ENCODE measurements around the gene ZSCAN31. TPM values are rescaled to one million over a fixed set of nuclear protein-coding genes. Genes with fewer than 3 reads are reported as not detected.

The ZSCAN31 gene
- total RNA-seq, 4 donors from 2014 or later: 9.0 to 28.3 (median 17.0) TPM

DNA sequence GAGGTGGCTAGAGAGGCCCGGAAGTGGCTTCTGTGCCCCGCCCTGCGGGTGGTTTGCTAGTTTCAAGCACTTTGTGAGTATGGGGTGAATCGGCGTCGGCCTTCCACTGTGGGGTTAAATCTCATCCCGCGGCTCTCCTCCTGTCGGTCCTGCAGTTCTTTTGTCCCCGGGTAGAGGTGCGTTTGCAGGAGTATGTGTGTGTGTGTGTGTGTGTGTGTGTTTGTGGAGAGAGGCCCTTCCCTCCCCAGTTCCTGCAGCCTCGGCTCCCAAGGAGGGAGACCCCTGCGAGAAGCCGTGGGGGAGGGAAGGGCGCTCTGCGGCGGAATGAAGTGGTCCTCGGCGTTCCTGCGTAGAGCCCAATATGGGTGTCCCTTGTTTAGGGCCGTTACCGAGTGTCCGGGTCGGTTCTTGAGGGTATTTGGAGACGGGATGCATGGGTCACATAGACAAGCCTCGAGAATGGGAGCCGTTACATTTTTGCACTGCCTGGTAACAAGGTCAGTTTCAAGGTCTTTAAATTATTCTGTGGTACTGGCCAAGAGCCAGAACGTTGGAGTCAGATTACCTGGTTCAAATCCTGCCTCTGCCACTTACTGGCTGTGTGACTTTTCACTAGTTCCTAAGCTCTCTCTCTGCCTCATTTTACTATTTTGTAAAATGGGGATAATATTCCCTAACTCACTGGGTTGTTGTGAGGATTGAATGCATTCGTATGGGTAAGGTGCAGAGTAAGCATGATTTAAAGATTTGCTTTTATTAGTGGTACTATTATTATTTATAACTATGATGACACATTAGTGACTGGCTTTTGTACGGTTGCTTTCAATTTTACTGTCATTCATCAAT lies 14.2 kb upstream of the ZSCAN31 start, which contains the start of gene ZKSCAN3:
Gene ZKSCAN3 (plus strand): TSS at position 56 of the 846 bp plus-strand sequence. CDS start 9,640 bp downstream, outside the sequence.
- 1 to 3% methylated on average over 7 to 28 of the region's 30 CpGs for WGBS, 2 donors (ENCODE audit: low coverage in 1 of 2)

DNA sequence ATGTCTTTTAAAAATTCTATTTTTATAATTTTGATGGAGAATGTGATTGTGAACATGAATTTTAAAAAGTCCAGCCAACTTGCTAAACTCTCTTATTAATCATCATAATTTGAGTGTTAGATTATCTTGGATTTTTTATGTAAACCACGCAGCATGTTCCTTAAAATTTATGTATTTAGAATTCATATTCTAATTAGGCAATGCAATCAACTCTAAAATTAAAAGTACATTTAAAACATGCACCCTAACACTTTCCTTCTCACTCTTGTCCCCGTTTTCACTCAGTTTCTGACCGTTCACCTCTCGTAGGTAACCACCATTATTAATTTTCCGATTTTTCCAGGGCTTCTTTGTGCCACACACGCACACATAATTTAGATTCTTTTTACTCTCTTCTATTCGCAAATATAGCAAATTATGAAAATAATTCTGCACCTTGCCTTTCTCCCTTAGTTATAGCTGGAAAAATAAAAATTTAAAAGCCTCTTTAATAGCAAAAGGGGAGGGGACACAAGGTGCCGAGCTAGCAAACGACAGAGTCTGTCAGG lies 13.5 kb upstream of the ZSCAN31 start:
- TF ChIP-seq EP300 (IDR thresholded peaks at IDR 0.05; ENCODE audit: low read depth): no peak
- no peak for TF ChIP-seq POLR2AphosphoS5 (IDR thresholded peaks at IDR 0.05)
- TF ChIP-seq, protein P1, sequence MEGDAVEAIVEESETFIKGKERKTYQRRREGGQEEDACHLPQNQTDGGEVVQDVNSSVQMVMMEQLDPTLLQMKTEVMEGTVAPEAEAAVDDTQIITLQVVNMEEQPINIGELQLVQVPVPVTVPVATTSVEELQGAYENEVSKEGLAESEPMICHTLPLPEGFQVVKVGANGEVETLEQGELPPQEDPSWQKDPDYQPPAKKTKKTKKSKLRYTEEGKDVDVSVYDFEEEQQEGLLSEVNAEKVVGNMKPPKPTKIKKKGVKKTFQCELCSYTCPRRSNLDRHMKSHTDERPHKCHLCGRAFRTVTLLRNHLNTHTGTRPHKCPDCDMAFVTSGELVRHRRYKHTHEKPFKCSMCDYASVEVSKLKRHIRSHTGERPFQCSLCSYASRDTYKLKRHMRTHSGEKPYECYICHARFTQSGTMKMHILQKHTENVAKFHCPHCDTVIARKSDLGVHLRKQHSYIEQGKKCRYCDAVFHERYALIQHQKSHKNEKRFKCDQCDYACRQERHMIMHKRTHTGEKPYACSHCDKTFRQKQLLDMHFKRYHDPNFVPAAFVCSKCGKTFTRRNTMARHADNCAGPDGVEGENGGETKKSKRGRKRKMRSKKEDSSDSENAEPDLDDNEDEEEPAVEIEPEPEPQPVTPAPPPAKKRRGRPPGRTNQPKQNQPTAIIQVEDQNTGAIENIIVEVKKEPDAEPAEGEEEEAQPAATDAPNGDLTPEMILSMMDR (IDR thresholded peaks at IDR 0.05): no peak
- peaks cover 6 to 20% (median 17%) of the 10 kb centered on the region in 4 donors for H3K4me1 ChIP-seq

More for the DNA sequence above, 14.2 kb upstream of the ZSCAN31 start, which contains the start of gene ZKSCAN3:
- Histone ChIP-seq H3K4me1 (peaks cover 13 to 26% (median 19%) of the 10 kb centered on the region in 4 donors), H3K9me3 (no peaks in the 10 kb centered on the region), H3K36me3 (no peaks in the 10 kb centered on the region), H3K27me3 (peaks cover 4% of the 10 kb centered on the region), H3K4me3 (peak within 1 kb of the TSS; percentile 66 to 93 (median 76)), H3K27ac (peak within 1 kb of the TSS; percentile 83 to 89 (median 84))
- peak; percentile 91 for DNase-seq
- intact Hi-C loops (cut with DNase I; ENCODE audit: low total_unique reads): loop anchor here (10.0 kb wide), 1 partner anchor 215 kb away; no protein-coding TSS in a partner anchor
- in situ Hi-C loops (cut with MboI; ENCODE audit: low pct_ligation_motif_present in 1 of 4, low pct_unique_long_range_greater_than_20kb in 1 of 4, low sequenced_read_pairs in 3 of 4): loop anchor here (5.0 to 25.0 kb wide), 7 partner anchors 88 to 1188 kb away; partner anchors contain the start of genes ZKSCAN8 (in 2 of the 4), NKAPL (in 1 of the 4), OR2B2 (in 1 of the 4) and ZKSCAN4 (in 1 of the 4)
- TF ChIP-seq POLR2AphosphoS5 (IDR thresholded peaks at IDR 0.05): peak; percentile 36 to 46 (median 36)
- TF ChIP-seq POLR2A (IDR thresholded peaks at IDR 0.05): peak; percentile 62
- no peak for TF ChIP-seq EP300 (IDR thresholded peaks at IDR 0.05; ENCODE audit: low read depth)
- TF ChIP-seq, protein P1 (IDR thresholded peaks at IDR 0.05): no peak

DNA sequence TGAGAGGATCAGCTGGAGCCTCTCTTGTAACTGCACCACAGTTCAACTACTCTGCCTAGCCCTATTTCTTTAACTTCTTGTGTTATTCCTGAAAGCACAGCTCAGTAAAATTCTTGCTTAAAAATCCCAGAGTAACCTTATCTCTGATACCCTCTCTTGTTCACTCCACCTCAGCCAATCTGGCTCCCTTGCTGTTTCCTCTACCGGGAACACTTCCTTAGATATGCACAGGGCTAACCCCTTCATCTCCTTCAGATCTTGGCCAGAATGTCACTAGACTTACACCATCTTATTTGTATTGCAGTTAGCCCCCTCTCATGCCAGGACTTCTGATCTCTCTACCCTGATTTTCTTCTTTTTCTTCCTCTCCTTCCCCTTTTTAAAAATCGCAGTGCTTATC lies 11.2 kb upstream of the ZSCAN31 start:
- in situ Hi-C loops (cut with MboI; ENCODE audit: low pct_ligation_motif_present in 1 of 4, low pct_unique_long_range_greater_than_20kb in 1 of 4, low sequenced_read_pairs in 3 of 4) (loop anchor here in 1 of 4 donors (25.0 kb wide), 1 partner anchor 1185 kb away; no protein-coding TSS in a partner anchor), intact Hi-C loops (cut with DNase I; ENCODE audit: low total_unique reads) (no loop called here)
- TF ChIP-seq POLR2A (IDR thresholded peaks at IDR 0.05): no peak
- no peak for TF ChIP-seq EP300 (IDR thresholded peaks at IDR 0.05; ENCODE audit: low read depth)
- TF ChIP-seq POLR2AphosphoS5 (IDR thresholded peaks at IDR 0.05): no peak
- TF ChIP-seq, protein P1 (IDR thresholded peaks at IDR 0.05): no peak
- no peaks in the 10 kb centered on the region for H3K9me3 ChIP-seq
- WGBS, 2 donors (ENCODE audit: low coverage in 1 of 2): 23 to 28% methylated on average over 2 of the region's 2 CpGs
- no peak overlapping the region for H3K4me3 ChIP-seq
- peaks cover 5 to 20% (median 17%) of the 10 kb centered on the region in 4 donors for H3K4me1 ChIP-seq
- peaks cover 4% of the 10 kb centered on the region for H3K27me3 ChIP-seq
- no peak overlapping the region for H3K27ac ChIP-seq
- DNase-seq: no peak
- H3K36me3 ChIP-seq: no peaks in the 10 kb centered on the region

More for the DNA sequence above, 13.5 kb upstream of the ZSCAN31 start:
- DNase-seq: no peak
- H3K36me3 ChIP-seq: no peaks in the 10 kb centered on the region
- intact Hi-C loops (cut with DNase I; ENCODE audit: low total_unique reads) (no loop called here), in situ Hi-C loops (cut with MboI; ENCODE audit: low pct_ligation_motif_present in 1 of 4, low pct_unique_long_range_greater_than_20kb in 1 of 4, low sequenced_read_pairs in 3 of 4) (loop anchor here in 1 of 4 donors (25.0 kb wide), 1 partner anchor 1187 kb away; no protein-coding TSS in a partner anchor)
- 1% methylated on average over 9 of the region's 9 CpGs for WGBS, 2 donors (ENCODE audit: low coverage in 1 of 2)
- peak overlapping the region; percentile 83 to 89 (median 84) for H3K27ac ChIP-seq
- H3K9me3 ChIP-seq: no peaks in the 10 kb centered on the region
- peaks cover 4% of the 10 kb centered on the region for H3K27me3 ChIP-seq
- H3K4me3 ChIP-seq: peak overlapping the region; percentile 66 to 93 (median 76)

DNA sequence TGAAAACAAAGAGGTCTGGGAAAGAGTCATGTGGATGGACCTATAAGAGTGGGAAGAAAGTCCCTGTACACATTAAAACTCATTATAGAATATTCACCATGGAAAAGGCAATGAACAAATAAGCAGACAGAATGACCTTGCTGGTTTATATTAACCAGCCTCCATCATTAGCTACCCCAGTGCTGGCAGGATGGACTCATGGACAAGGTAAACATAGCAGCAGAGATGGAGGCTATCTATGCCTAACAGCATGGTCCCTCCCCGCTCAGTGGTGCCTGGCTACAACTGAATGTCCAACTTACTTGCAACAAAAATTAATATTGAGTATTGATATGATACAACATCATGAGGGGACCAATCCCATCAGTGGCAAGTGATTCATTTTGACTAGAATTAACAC lies 9.3 kb upstream of the ZSCAN31 start:
- Histone ChIP-seq H3K27me3 (peaks cover 4% of the 10 kb centered on the region), H3K27ac (no peak overlapping the region), H3K4me1 (peaks cover 0 to 5% (median 3%) of the 10 kb centered on the region in 4 donors), H3K4me3 (no peak overlapping the region), H3K9me3 (no peaks in the 10 kb centered on the region), H3K36me3 (no peaks in the 10 kb centered on the region)
- 95 to 100% methylated on average over 1 of the region's 1 CpG for WGBS, 2 donors (ENCODE audit: low coverage in 1 of 2)
- intact Hi-C loops (cut with DNase I; ENCODE audit: low total_unique reads): no loop called here
- in situ Hi-C loops (cut with MboI; ENCODE audit: low pct_ligation_motif_present in 1 of 4, low pct_unique_long_range_greater_than_20kb in 1 of 4, low sequenced_read_pairs in 3 of 4): loop anchor here in 1 of 4 donors (25.0 kb wide), 1 partner anchor 1183 kb away; no protein-coding TSS in a partner anchor
- no peak for DNase-seq
- TF ChIP-seq POLR2AphosphoS5 (IDR thresholded peaks at IDR 0.05): no peak
- TF ChIP-seq EP300 (IDR thresholded peaks at IDR 0.05; ENCODE audit: low read depth): no peak
- TF ChIP-seq, protein P1 (IDR thresholded peaks at IDR 0.05): no peak
- TF ChIP-seq POLR2A (IDR thresholded peaks at IDR 0.05): no peak
